ENCODE measurements around the gene TBC1D9. TPM values are rescaled to one million over a fixed set of nuclear protein-coding genes. Genes with fewer than 3 reads are reported as not detected.

Gene TBC1D9
- total and polyA plus RNA-seq, 10 of the 15 experiments (the other 5 are each of a cell fraction or from before 2014, with no cell fraction given) = 0.87 to 14.9 (median 7.1) TPM

- POLR2A ChIA-PET = no interaction called here
- H3K9ac ChIP-seq (ENCODE audit: control insufficient read depth, insufficient read depth, low read length) = no peak overlapping the region; the same call in 1 of the 2 replicates
- SMC1A ChIA-PET (ENCODE audit: uncharacterized antibody, unreplicated experiment) = interaction anchor here (0.6 to 1.3 kb wide), 3 partner anchors 9 to 98 kb away, joined by 3 read pairs; no protein-coding TSS in a partner anchor
- CTCF ChIA-PET = interaction anchor here (0.8 to 1.2 kb wide), 2 partner anchors 9 to 17 kb away, joined by 3 to 5 read pairs; no protein-coding TSS in a partner anchor
- H3K36me3 ChIP-seq (ENCODE audit: control insufficient read depth in 2 of 2, insufficient read depth in 2 of 2, low read length in 1 of 2) = no peaks in the 10 kb centered on the region
- H4K20me1 ChIP-seq (ENCODE audit: control insufficient read depth, insufficient read depth) = no peaks in the 10 kb centered on the region
- no peaks in the 10 kb centered on the region; the same call in 1 of the 3 replicates for H3K9me3 ChIP-seq (replicated peaks; ENCODE audit: control insufficient read depth, insufficient read depth, low read length)
- no peak for DNase-seq (ENCODE audit: low read depth, low spot score)
- peaks cover 3% of the 10 kb centered on the region; the same call in 1 of the 2 replicates for H3K4me1 ChIP-seq (ENCODE audit: control insufficient read depth, insufficient read depth, low read length)
- BruUV-seq (replicated peaks) = no TSS peak
- 0 out of 2 replicates have a peak overlapping the region, but pooled peaks have one; percentile 36 for H3K4me3 ChIP-seq
- peaks cover 23% of the 10 kb centered on the region for H3K79me2 ChIP-seq (ENCODE audit: control insufficient read depth, insufficient read depth, low read length)
- FAIRE-seq = no peak
- H3K27ac ChIP-seq (ENCODE audit: control insufficient read depth, insufficient read depth) = no peak overlapping the region; the same call in 1 of the 2 replicates
- H3K27me3 ChIP-seq (replicated peaks in 1 of 2; ENCODE audit: control insufficient read depth in 2 of 2, insufficient read depth in 2 of 2, low read length in 1 of 2) = no peaks in the 10 kb centered on the region
- H2AFZ ChIP-seq (ENCODE audit: control insufficient read depth, low read depth, low read length) = no peak overlapping the region
- in situ Hi-C loops (cut with MboI) = no loop called here
- intact Hi-C loops (cut with micrococcal nuclease; ENCODE audit: unreplicated experiment) = no loop called here
- ATAC-seq = no peak
- RAD21 ChIA-PET (ENCODE audit: unreplicated experiment) = interaction anchor here (0.6 kb wide), 1 partner anchor 43 kb away, joined by 3 read pairs; no protein-coding TSS in a partner anchor
- H3K4me2 ChIP-seq (ENCODE audit: control insufficient read depth, insufficient read depth) = peak overlapping the region; percentile 51; the same call in 1 of the 2 replicates
- no peak for TF ChIP-seq STAT1 (conservative IDR thresholded peaks at IDR 0.05)
- no peak for TF ChIP-seq SUPT20H (IDR thresholded peaks at IDR 0.05; ENCODE audit: borderline replicate concordance, control insufficient read depth, low read depth, low read length)
- TF ChIP-seq CEBPZ (IDR thresholded peaks at IDR 0.05; ENCODE audit: low read depth, low read length) = no peak
- TF ChIP-seq GATAD2B (conservative IDR thresholded peaks at IDR 0.05; ENCODE audit: low read depth) = no peak
- no peak for TF ChIP-seq SREBF2 (IDR thresholded peaks at IDR 0.05; ENCODE audit: low read length)
- TF ChIP-seq YY1 (IDR thresholded peaks at IDR 0.05; ENCODE audit: low read depth, low read length) = no peak
- no peak for TF ChIP-seq PBX3 (IDR thresholded peaks at IDR 0.05; ENCODE audit: insufficient replicate concordance, low read depth, low read length)
- TF ChIP-seq POLR2AphosphoS5 (IDR thresholded peaks at IDR 0.05; ENCODE audit: low read length) = no peak
- TF ChIP-seq ETV6 (conservative IDR thresholded peaks at IDR 0.05 in 1 of 2, IDR thresholded peaks at IDR 0.05 in 1 of 2; ENCODE audit: borderline replicate concordance in 1 of 2, low read depth in 1 of 2) = no peak
- TF ChIP-seq POLR2A (IDR thresholded peaks at IDR 0.05; ENCODE audit: low read depth, low read length) = no peak
- TF ChIP-seq CUX1 (IDR thresholded peaks at IDR 0.05; ENCODE audit: insufficient replicate concordance, low read depth, low read length) = no peak
- no peak for TF ChIP-seq ZZZ3 (IDR thresholded peaks at IDR 0.05; ENCODE audit: control insufficient read depth, insufficient read length, low read depth)
- no peak for TF ChIP-seq TCF7 (IDR thresholded peaks at IDR 0.05; ENCODE audit: borderline replicate concordance)
- TF ChIP-seq MTA3 (IDR thresholded peaks at IDR 0.05; ENCODE audit: borderline replicate concordance, low read length) = no peak
These were observed 3.7 kb downstream of the TBC1D9 start for GRCh38 chr4:140752291-140753068.
